Measurements from ENCODE around the gene CCDC38. TPM values are rescaled to one million over a fixed set of nuclear protein-coding genes. Genes with fewer than 3 reads are reported as not detected.
A peak's percentile ranks its signal among the peaks of the same experiment; 100 is the strongest.
"Not testable (repeated sequence)": the region's sequence is repeated elsewhere in the genome, so short reads cannot be mapped to it uniquely, and the experiment has no call there.

Gene CCDC38
- polyA plus RNA-seq, 1 donor from 2014 or later = not detected

DNA sequence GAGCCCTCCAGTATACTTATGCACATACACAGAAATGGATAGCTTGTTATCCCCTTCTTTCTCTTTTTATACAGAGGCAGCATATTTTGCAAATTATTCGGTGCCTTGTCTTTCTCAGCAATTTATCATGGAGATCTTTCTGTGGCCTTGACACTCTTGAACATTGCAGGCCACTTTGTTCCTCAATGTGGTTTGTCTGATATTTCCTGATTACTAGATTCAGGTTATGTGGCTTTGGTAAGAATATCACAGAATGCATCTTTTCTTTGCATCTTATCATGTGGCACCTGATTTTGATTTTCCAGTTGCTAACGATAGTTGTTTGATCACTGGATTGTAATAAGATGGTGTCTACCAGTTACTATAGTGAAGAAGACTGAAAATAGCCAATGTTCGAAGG, 90.8 kb downstream of the CCDC38 start:
- Mint-ChIP-seq H3K36me3 (no peaks in the 10 kb centered on the region), H3K4me1 (peaks cover 0 to 4% (median 2%) of the 10 kb centered on the region in 3 donors), H3K9me3 (no peaks in the 10 kb centered on the region), H3K27ac (no peak overlapping the region), H3K27me3 (peaks cover 7% of the 10 kb centered on the region), H3K4me3 (no peak overlapping the region)

DNA sequence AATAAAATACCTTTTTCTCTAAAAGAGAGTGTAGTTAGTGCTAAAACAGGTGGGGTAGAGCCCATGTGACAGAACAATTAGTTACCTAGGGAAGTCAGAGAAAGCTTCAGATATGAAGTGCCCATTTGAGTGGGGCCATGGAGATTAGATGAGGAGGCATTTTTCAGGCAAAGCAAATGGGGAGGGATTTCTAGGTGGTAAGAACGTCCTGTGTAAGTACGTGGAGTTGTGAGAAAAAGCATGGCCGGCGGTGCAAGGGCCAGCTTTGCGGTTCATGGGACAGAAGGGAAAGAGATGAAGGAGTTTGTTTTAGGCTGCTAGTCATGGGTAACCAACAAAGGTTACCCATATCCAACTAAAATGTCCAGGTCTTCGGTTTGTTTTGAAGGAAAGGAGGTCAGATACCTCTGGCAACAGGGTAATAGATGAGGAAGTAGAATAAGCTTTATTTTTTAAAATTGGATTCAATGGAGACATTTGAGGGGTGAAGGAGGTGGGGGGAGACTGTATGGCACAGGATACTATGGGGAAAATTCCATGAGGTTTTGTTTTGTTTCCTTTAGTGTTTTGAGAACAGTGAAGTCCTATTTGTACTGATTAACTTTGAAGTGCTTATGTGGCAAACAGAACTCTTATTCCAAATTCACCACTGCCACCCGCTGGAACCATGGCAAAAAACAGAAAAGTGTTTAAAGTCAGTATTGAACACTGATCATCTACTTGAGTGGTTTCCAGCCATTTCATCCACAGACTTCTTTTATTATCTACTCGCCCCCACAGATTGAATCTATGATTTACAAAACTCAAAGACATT, 93.6 kb downstream of the CCDC38 start:
- H3K9me3 Mint-ChIP-seq = no peaks in the 10 kb centered on the region
- H3K4me3 Mint-ChIP-seq = no peak overlapping the region
- no peak overlapping the region for H3K27ac Mint-ChIP-seq
- H3K4me1 Mint-ChIP-seq = peaks cover 0 to 4% (median 2%) of the 10 kb centered on the region in 3 donors
- H3K36me3 Mint-ChIP-seq = no peaks in the 10 kb centered on the region
- peaks cover 11% of the 10 kb centered on the region for H3K27me3 Mint-ChIP-seq

DNA sequence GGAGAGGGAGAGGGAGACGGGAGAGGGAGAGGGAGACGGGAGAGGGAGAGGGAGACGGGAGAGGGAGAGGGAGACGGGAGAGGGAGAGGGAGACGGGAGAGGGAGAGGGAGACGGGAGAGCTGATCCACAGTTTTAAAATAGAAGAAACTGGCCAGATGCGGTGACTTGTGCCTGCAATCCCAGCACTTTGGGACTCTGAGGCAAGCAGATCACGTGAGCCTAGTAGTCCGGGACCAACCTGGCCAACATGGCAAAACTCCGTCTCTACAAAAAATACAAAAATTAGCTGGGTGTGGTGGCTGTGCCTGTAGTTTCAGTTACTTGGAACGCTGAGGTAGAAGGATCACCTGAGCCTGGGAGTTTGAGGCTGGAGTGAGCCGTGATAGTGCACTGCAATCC, 100.0 kb downstream of the CCDC38 start:
- H3K9me3 Mint-ChIP-seq, H3K4me3 Mint-ChIP-seq, H3K4me1 Mint-ChIP-seq, H3K36me3 Mint-ChIP-seq, H3K27ac Mint-ChIP-seq: not testable (repeated sequence)
- peaks cover 23% of the 10 kb centered on the region for H3K27me3 Mint-ChIP-seq

DNA sequence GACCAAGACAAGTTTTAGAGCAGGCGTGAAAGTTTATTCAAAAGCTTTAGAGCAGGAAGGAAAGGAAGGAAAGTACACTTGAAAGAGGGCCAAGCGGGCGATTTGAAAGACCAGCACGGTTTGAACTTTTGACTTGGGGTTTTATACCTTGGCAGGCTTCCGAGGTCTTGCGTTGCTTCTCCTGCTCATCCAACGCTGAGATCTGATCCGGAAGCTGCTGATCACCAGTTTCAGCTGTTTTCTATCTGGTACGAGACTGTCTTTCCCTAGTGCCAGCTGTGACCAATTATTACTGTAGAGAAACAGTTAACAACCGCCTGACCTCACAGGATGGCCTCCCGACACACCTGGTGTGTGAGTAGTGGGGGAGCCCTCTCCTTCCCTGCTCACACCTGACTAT, 104.3 kb downstream of the CCDC38 start:
- Mint-ChIP-seq H3K27ac (peak overlapping the region in 1 of 3 donors; percentile 72), H3K4me3 (no peak overlapping the region), H3K4me1 (peaks cover 0 to 5% (median 0%) of the 10 kb centered on the region in 3 donors), H3K9me3 (no peaks in the 10 kb centered on the region), H3K27me3 (peaks cover 8% of the 10 kb centered on the region), H3K36me3 (no peaks in the 10 kb centered on the region)

DNA sequence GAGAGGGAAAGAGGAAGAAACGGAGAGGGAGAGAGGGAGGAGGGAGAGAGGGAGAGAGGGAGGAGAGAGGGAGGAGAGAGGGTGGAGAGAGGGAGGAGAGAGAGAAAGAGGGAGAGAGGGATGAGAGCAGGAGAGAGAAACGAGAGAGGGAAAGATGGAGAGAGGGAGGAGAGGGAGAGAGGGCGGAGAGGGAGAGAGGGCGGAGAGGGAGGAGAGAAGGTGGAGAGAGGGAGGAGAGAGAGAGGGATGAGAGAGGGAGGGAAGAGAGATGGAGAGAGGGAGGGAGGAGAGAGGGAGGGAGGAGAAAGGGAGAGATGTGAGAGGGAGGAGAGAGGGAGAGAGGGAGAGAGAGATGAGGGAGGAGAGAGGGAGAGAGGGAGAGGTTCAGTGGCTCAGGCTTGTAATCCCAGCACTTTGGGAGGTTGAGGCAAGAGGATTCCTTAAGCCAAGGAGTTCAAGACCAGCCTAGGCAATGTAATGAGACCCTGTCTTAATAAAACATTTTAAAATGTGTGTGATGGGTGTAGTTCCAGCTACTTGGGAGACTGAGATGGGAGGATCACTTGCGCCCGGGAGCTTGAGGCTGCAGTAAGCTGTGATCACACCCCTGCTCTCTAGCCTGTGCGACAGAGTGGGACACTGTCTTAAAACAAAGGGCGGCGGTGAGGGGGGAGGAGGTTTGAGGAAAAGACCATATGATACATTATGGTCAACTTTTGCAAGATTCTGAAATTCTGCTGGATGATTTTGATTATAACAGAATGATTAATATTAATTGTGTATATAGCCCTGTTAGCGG, 105.0 kb downstream of the CCDC38 start:
- Mint-ChIP-seq H3K9me3 (no peaks in the 10 kb centered on the region), H3K4me1 (peaks cover 0 to 5% (median 0%) of the 10 kb centered on the region in 3 donors), H3K27ac (peak overlapping the region in 1 of 3 donors; percentile 72), H3K4me3 (no peak overlapping the region), H3K27me3 (peaks cover 5% of the 10 kb centered on the region), H3K36me3 (no peaks in the 10 kb centered on the region)

DNA sequence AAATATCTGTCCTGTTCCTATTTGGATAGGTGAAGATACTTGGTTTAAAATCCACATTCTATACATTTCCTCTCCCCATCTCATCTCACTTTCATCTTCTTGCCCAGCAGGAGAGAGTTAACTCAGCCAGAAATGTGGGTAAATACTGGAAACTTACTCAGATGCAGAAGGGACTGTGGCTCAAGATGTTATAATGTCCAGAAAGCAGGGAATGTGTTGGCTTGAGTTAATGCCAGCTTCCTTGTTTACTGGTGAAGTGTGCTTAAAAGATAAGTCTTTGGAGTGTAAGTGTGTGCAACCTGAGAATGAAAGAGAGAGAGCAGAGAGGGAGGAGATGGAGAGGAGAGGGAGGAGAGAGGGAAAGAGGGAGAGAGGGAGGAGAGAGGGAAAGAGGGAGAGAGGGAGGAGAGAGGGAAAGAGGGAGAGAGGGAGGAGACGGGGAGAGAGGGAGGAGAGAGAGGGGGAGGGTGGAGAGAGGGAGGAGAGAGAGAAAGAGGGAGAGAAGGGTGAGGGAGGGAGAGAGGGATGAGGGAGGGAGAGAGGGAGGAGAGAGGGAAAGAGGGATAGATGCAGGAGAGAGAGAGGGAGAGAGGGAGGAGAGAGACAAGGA, 105.7 kb downstream of the CCDC38 start:
- no peaks in the 10 kb centered on the region for H3K9me3 Mint-ChIP-seq
- H3K4me3 Mint-ChIP-seq = no peak overlapping the region
- no peaks in the 10 kb centered on the region for H3K36me3 Mint-ChIP-seq
- H3K4me1 Mint-ChIP-seq = peaks cover 0 to 5% (median 0%) of the 10 kb centered on the region in 3 donors
- peaks cover 5% of the 10 kb centered on the region for H3K27me3 Mint-ChIP-seq
- no peak overlapping the region for H3K27ac Mint-ChIP-seq

DNA sequence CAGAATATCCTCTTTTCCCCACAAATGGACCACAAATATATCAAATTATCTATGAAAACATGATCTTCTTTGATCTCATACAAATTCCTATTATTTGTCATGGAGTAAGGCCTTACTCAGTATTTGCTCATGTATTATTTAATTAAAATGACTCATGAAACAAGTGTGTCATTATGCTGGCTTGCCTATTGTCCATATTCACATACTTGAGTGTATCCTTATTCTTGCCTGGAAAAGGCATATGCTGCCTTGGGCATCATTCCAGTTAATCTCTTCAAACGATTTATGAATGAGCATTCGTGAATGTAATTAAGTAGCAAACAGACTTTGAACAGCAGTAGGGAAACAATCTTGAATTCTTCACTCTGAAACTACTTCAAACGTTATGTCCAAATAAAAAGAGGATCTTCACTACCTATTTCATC, 106.2 kb downstream of the CCDC38 start:
- Mint-ChIP-seq H3K4me1 (peaks cover 0 to 5% (median 0%) of the 10 kb centered on the region in 3 donors), H3K27ac (no peak overlapping the region), H3K4me3 (no peak overlapping the region), H3K9me3 (no peaks in the 10 kb centered on the region), H3K36me3 (no peaks in the 10 kb centered on the region), H3K27me3 (peaks cover 5% of the 10 kb centered on the region)

DNA sequence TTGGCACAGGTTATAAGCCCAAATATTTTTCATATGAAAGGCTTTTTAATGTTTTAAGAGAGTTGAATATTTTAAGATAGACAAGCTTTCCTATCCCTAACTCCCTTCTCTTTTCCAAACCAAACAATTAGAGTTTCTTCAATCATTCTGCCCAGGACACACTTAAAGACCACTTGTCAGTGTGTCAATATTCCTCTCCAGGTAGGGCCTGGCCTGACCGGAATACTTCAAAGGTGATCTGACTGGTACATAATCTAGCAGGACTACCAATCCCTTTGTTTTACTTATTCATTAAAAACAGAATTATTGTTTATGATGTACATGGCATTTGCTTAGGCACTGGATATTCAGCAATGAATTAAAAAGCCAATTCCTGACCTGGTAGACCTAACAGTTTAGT, 107.8 kb downstream of the CCDC38 start:
- Mint-ChIP-seq H3K27me3 (peaks cover 5% of the 10 kb centered on the region), H3K9me3 (no peaks in the 10 kb centered on the region), H3K27ac (no peak overlapping the region), H3K36me3 (no peaks in the 10 kb centered on the region), H3K4me1 (peaks cover 0 to 5% (median 0%) of the 10 kb centered on the region in 3 donors), H3K4me3 (no peak overlapping the region)

DNA sequence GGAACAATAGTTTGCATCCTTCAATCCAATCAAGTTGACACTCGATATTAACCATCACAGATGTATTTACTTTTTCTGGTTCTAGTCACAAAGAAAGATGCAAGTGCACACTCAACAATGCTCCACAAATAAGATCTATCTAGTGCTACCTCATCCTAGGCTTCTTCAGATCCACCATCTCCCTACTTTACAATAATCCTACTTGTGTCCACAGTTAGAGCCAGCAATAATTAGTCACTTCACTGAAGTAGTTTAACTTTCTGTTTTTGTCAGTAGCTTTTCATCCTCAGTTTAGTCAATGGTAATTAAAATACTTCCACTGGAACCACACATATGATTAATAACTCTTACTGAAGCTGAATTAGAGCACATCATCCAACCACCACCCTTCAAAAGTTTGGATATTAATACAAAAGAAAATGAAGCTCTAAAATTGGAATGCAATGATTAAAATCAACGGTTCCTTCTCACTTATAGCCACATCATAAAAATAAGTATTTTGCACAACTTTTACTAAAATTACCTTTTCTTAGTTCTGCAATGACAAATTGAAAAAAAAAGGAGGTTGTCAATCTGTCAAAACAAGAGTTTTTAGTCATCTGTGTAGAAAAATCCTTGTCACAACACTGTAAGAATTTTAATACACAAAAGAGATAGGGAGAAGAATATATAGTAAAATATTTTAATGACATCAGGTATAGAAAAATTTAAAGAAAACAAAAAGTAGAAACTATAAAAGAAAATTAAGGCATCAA, 111.9 kb downstream of the CCDC38 start:
- no peak overlapping the region for H3K27ac Mint-ChIP-seq
- H3K4me1 Mint-ChIP-seq = no peaks in the 10 kb centered on the region
- H3K36me3 Mint-ChIP-seq = no peaks in the 10 kb centered on the region
- H3K27me3 Mint-ChIP-seq = peaks cover 3% of the 10 kb centered on the region
- no peaks in the 10 kb centered on the region for H3K9me3 Mint-ChIP-seq
- no peak overlapping the region for H3K4me3 Mint-ChIP-seq

DNA sequence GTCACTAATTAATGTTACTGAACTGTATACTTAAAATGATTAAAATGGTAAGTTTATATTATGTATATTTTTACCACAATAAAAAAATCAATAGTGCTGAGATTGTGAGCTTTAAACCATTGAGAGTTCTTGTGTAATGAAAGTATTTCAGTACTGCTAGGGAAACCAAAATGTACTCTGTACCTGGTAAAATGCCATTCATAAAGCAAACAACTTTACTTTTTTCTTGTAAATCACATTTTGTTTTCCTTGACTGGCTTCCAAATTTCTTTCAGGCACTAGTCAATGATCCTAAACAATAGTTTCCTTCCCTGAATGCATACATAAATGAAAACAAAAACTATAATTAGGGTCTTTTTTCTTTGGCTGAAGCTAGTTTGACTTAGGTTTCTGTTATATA, 113.0 kb downstream of the CCDC38 start:
- H3K36me3 Mint-ChIP-seq = no peaks in the 10 kb centered on the region
- H3K4me1 Mint-ChIP-seq = no peaks in the 10 kb centered on the region
- no peak overlapping the region for H3K27ac Mint-ChIP-seq
- no peak overlapping the region for H3K4me3 Mint-ChIP-seq
- H3K9me3 Mint-ChIP-seq = no peaks in the 10 kb centered on the region
- peaks cover 3% of the 10 kb centered on the region for H3K27me3 Mint-ChIP-seq

DNA sequence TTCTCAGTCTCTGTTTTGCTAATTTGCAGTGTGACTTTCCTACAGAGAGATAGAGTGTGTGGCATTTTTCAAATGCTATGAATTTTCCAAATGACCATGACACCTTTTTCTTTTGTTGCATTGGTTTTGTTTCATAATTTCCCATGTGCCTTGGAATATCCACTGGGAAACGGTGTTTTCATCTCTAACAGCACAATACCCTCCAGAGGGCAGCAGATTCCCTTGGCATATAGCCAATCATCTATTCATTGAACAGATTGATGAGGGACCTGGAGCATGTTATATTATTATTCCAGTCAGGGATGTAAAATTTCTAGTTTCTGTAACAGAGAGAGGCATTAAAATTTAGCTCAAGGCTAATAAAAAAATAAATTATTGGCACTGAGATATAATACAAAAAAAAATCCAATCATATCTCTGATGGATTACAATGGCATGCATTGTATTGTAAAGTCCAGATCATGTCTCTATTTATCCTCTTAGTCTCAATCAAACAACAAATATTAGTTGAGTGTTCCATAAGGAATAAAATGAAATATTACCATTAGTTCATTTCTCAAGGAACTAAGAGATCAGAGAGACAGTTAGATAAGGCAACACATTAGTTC, 122.2 kb downstream of the CCDC38 start:
- Mint-ChIP-seq H3K36me3 (no peaks in the 10 kb centered on the region), H3K9me3 (no peaks in the 10 kb centered on the region), H3K4me3 (no peak overlapping the region), H3K27me3 (peaks cover 4% of the 10 kb centered on the region), H3K4me1 (no peaks in the 10 kb centered on the region), H3K27ac (no peak overlapping the region)

Other genes with a start within 250 kb of the CCDC38 start
- not detected for gene NTN4, start 151.8 kb downstream of the CCDC38 start, polyA plus RNA-seq
- 50.6 TPM for gene SNRPF, start 83.7 kb downstream of the CCDC38 start, polyA plus RNA-seq
- 2.7 TPM for gene AMDHD1, start 717 bp upstream of the CCDC38 start, polyA plus RNA-seq
- gene HAL, start 53.7 kb upstream of the CCDC38 start, polyA plus RNA-seq = not detected
- 122 TPM for gene LTA4H, start 93.0 kb upstream of the CCDC38 start, polyA plus RNA-seq